ENCODE results near the gene GARIN5A. TPM values are rescaled to one million over a fixed set of nuclear protein-coding genes. Genes with fewer than 3 reads are reported as not detected.

The GARIN5A gene
- total and polyA plus RNA-seq, 12 donors, result 1.2 to 4.3 (median 1.9) TPM

DNA sequence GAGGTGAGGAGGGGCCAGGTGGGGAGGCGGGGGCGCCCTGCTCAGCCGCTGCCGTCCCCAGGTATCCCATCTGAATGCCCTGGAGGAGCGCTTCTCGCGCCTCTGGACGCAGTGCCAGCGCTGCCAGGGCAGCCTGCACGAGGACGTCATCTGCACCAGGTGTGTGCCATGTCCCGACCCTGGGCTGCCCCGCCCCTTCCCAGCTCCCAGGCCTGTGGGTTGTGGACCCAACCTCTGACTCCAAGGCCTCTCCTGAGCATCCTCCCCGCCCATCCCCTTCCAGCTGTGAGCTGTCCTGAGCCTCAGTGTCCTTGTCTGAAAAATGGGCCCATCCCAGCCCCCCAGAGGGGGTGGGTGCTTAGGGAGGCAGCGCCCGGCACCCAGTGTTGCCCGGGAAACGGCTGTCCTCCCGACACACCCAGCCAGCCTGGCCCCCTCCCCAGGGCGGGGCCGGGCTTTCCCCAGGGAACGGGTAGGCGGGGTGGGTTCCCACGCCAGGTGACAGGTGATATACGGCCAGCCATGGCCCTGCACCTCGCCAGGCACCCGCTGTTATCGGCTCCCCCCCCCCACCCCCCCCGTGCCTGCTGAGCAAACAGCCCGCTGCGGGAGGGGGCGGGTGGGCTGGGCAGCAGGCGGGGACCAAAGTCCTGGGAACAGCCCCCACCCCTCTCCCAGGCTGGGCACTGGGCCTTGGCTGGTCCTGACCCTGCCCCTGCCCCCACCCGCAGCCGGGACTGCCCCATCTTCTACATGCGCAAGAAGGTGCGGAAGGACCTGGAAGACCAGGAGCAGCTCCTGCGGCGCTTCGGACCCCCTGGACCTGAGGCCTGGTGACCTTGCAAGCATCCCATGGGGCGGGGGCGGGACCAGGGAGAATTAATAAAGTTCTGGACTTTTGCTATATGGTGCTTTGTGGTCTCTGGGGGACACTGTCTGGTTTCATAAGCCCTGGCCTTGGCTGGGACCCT lies 59.3 kb downstream of the GARIN5A start:
- no peak overlapping the region for H3K4me3 ChIP-seq
- H3K36me3 ChIP-seq, result peaks cover 0 to 7% (median 0%) of the 10 kb centered on the region in 9 donors
- WGBS, 2 donors, result 72 to 74% methylated on average over 35 to 41 of the region's 42 CpGs
- H3K4me1 ChIP-seq, result peaks cover 0 to 20% (median 0%) of the 10 kb centered on the region in 9 donors
- intact Hi-C loops (cut with DNase I), result loop anchor here in 3 of 10 donors (5.0 kb wide), 2 partner anchors 50 to 60 kb away; partner anchors contain the start of gene NAPSA (in 1 of the 3)
- H3K27me3 ChIP-seq, result peaks cover 8 to 56% (median 49%) of the 10 kb centered on the region in 7 donors
- no peak for DNase-seq
- no peak overlapping the region for H3K27ac ChIP-seq
- H3K9me3 ChIP-seq, result peaks cover 0 to 4% (median 0%) of the 10 kb centered on the region in 11 donors
- TF ChIP-seq, protein P1, sequence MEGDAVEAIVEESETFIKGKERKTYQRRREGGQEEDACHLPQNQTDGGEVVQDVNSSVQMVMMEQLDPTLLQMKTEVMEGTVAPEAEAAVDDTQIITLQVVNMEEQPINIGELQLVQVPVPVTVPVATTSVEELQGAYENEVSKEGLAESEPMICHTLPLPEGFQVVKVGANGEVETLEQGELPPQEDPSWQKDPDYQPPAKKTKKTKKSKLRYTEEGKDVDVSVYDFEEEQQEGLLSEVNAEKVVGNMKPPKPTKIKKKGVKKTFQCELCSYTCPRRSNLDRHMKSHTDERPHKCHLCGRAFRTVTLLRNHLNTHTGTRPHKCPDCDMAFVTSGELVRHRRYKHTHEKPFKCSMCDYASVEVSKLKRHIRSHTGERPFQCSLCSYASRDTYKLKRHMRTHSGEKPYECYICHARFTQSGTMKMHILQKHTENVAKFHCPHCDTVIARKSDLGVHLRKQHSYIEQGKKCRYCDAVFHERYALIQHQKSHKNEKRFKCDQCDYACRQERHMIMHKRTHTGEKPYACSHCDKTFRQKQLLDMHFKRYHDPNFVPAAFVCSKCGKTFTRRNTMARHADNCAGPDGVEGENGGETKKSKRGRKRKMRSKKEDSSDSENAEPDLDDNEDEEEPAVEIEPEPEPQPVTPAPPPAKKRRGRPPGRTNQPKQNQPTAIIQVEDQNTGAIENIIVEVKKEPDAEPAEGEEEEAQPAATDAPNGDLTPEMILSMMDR (IDR thresholded peaks at IDR 0.05), result no peak
- peak in 1 of 8 donors; percentile 11 for ATAC-seq

Other genes starting within 250 kb of the GARIN5A start
- gene KCNC3, start 147.5 kb downstream of the GARIN5A start, total RNA-seq, result 1 to 10 TPM; 1.4 to 4.0 (median 2.4) TPM
- 1 to 10 TPM in 1 of 2 donors, under 1 TPM in 1; 0.88 to 1.1 TPM for gene KCNC3, start 147.5 kb downstream of the GARIN5A start, polyA plus RNA-seq
- gene NAPSA, start 111.2 kb downstream of the GARIN5A start, total RNA-seq, result under 1 TPM in 2 of 10 donors, not detected in 8; 0.22 to 0.56 TPM
- gene NAPSA, start 111.2 kb downstream of the GARIN5A start, polyA plus RNA-seq, result 1 to 10 TPM in 1 of 2 donors, under 1 TPM in 1; 0.25 to 1.1 TPM
- 10 to 100 TPM; 64.0 to 96.7 (median 69.8) TPM for gene NR1H2, start 100.4 kb downstream of the GARIN5A start, total RNA-seq
- gene NR1H2, start 100.4 kb downstream of the GARIN5A start, polyA plus RNA-seq, result 100 to 1,000 TPM in 1 of 2 donors, 10 to 100 TPM in 1; 90.7 to 125 TPM
- 10 to 100 TPM in 6 of 10 donors, 1 to 10 TPM in 4; 4.2 to 15.0 (median 10.7) TPM for gene POLD1, start 92.5 kb downstream of the GARIN5A start, total RNA-seq
- 10 to 100 TPM; 14.2 to 28.3 TPM for gene POLD1, start 92.5 kb downstream of the GARIN5A start, polyA plus RNA-seq
- under 1 TPM in 2 of 10 donors, not detected in 8; 0.20 to 0.42 TPM for gene SPIB, start 57.9 kb downstream of the GARIN5A start, total RNA-seq
- under 1 TPM in 1 of 2 donors, not detected in 1; 0.10 TPM for gene SPIB, start 57.9 kb downstream of the GARIN5A start, polyA plus RNA-seq
- under 1 TPM in 2 of 10 donors, not detected in 8; 0.13 to 0.35 TPM for gene MYBPC2, start 44.0 kb downstream of the GARIN5A start, total RNA-seq
- gene MYBPC2, start 44.0 kb downstream of the GARIN5A start, polyA plus RNA-seq, result under 1 TPM in 1 of 2 donors, not detected in 1; 0.01 TPM
- gene EMC10, start 341 bp downstream of the GARIN5A start, total RNA-seq, result 100 to 1,000 TPM in 3 of 10 donors, 10 to 100 TPM in 7; 73.6 to 152 (median 88.9) TPM
- 100 to 1,000 TPM in 1 of 2 donors, 10 to 100 TPM in 1; 84.3 to 113 TPM for gene EMC10, start 341 bp downstream of the GARIN5A start, polyA plus RNA-seq
- gene JOSD2, start 34.3 kb upstream of the GARIN5A start, total RNA-seq, result 10 to 100 TPM; 13.3 to 42.3 (median 25.2) TPM
- gene JOSD2, start 34.3 kb upstream of the GARIN5A start, polyA plus RNA-seq, result 10 to 100 TPM; 64.0 to 69.6 TPM
- not detected for gene ASPDH, start 37.1 kb upstream of the GARIN5A start, total RNA-seq
- gene ASPDH, start 37.1 kb upstream of the GARIN5A start, polyA plus RNA-seq, result not detected
- 1 to 10 TPM in 2 of 10 donors, under 1 TPM in 8; 0.42 to 1.8 (median 0.68) TPM for gene LRRC4B, start 91.6 kb upstream of the GARIN5A start, total RNA-seq
- gene LRRC4B, start 91.6 kb upstream of the GARIN5A start, polyA plus RNA-seq, result 1 to 10 TPM; 1.9 to 3.0 TPM
- gene SYT3, start 163.0 kb upstream of the GARIN5A start, total RNA-seq, result under 1 TPM in 3 of 10 donors, not detected in 7; 0.25 to 0.49 (median 0.26) TPM
- under 1 TPM in 1 of 2 donors, not detected in 1; 0.04 TPM for gene SYT3, start 163.0 kb upstream of the GARIN5A start, polyA plus RNA-seq
- 1 to 10 TPM in 7 of 10 donors, under 1 TPM in 1, not detected in 2; 0.96 to 7.2 (median 4.0) TPM for gene C19orf81, start 172.6 kb upstream of the GARIN5A start, total RNA-seq
- 1 to 10 TPM in 1 of 2 donors, under 1 TPM in 1; 0.61 to 1.8 TPM for gene C19orf81, start 172.6 kb upstream of the GARIN5A start, polyA plus RNA-seq
- gene SHANK1, start 243.0 kb upstream of the GARIN5A start, total RNA-seq, result 1 to 10 TPM in 2 of 10 donors, under 1 TPM in 7, not detected in 1; 0.23 to 1.5 (median 0.59) TPM
- under 1 TPM; 0.07 to 0.17 TPM for gene SHANK1, start 243.0 kb upstream of the GARIN5A start, polyA plus RNA-seq
- gene CLEC11A, start 246.5 kb upstream of the GARIN5A start, total RNA-seq, result 10 to 100 TPM in 1 of 10 donors, 1 to 10 TPM in 9; 2.3 to 11.9 (median 3.8) TPM
- 10 to 100 TPM in 1 of 2 donors, 1 to 10 TPM in 1; 5.6 to 12.9 TPM for gene CLEC11A, start 246.5 kb upstream of the GARIN5A start, polyA plus RNA-seq